Glutamatergic neuron (in vitro differentiated cells): ENCODE results near the gene NENF. TPM values are rescaled to one million over a fixed set of nuclear protein-coding genes. Genes with fewer than 3 reads are reported as not detected.
"Not testable (repeated sequence)": the region's sequence is repeated elsewhere in the genome, so short reads cannot be mapped to it uniquely, and the experiment has no call there.

ENCODE experiments used
- DNase-seq: peaks from one replicate; pipeline ENCODE4 v3.0.0; 2022
- H3K27ac Mint-ChIP-seq: one replicate; pipeline ENCODE4 v1.8.0; 2020; ENCODE audit warnings: mild to moderate bottlenecking, mixed read lengths, inconsistent platforms; ENCODE audit not compliant: unreplicated experiment
- H3K27me3 Mint-ChIP-seq: one replicate; pipeline ENCODE4 v1.8.0; 2020; ENCODE audit warnings: mild to moderate bottlenecking, moderate library complexity, mixed read lengths, inconsistent platforms; ENCODE audit not compliant: unreplicated experiment
- H3K36me3 Mint-ChIP-seq: one replicate; pipeline ENCODE4 v1.8.0; 2020; ENCODE audit warnings: mild to moderate bottlenecking, mixed read lengths, inconsistent platforms; ENCODE audit not compliant: unreplicated experiment
- H3K4me1 Mint-ChIP-seq: one replicate; pipeline ENCODE4 v1.8.0; 2020; ENCODE audit warnings: mild to moderate bottlenecking, low read depth, mixed read lengths, inconsistent platforms; ENCODE audit not compliant: unreplicated experiment
- H3K4me3 Mint-ChIP-seq: one replicate; pipeline ENCODE4 v1.8.0; 2020; ENCODE audit warnings: mild to moderate bottlenecking, mixed read lengths, inconsistent platforms; ENCODE audit not compliant: unreplicated experiment
- H3K9me3 Mint-ChIP-seq: one replicate; pipeline ENCODE4 v1.8.0; 2020; ENCODE audit warnings: mild to moderate bottlenecking, moderate library complexity, mixed read lengths, inconsistent platforms; ENCODE audit not compliant: unreplicated experiment
- total RNA-seq: library from RNA; stranded (reverse); fragmentation: NEBNext Ultra II Directional; extraction: Animal tissue kit (Norgen Biotek cat#: 25700); gene quantifications from one replicate; pipeline ENCODE4 v1.2.1, GENCODE V29; 2021; ENCODE audit not compliant: unreplicated experiment
- TF ChIP-seq, protein P1 (sequence below): fragments of 200-600 bp; sonication (generic); IDR thresholded peaks from one replicate; pipeline ENCODE4 v1.5.0; 2021; ENCODE audit not compliant: partially characterized antibody, unreplicated experiment

The NENF gene
- total RNA-seq, 1 donor from 2014 or later, result 5.2 TPM

DNA sequence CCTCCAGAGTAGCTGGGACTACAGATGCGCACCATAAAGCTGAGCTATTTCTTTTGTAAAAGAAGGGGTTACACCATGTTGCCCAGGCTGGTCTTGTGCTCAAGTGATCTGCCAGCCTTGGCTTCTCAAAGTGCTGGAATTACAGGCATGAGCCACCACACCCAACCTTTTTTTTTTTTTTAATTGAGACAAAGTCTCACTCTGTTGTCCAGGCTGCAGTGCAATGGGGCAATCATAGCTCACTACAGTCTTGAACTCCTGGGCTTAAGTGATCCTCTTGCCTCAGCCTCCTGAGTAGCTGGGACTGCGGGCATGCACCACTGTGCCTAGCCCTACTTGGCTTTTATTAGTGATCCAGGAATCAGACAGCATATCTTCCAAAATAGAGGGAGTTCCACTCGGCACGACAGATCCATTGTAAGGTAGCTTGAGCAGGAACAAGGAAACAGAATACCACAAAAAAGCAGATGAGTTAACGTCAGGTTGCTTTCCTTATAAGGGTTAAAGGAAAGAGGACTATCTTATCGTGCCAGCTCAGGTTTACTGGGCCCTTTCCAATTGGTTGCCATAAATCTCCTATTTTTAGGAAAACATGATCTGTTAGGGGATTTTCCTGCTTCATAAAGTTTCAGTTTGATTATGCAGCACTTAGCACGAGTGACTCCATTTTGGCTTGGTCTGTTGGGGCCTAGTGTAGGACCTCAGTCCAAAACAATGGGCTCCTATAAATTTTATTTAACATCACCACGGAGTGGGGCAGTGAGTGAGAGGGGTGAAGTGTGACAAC, 45.2 kb downstream of the NENF start:
- TF ChIP-seq, protein P1, sequence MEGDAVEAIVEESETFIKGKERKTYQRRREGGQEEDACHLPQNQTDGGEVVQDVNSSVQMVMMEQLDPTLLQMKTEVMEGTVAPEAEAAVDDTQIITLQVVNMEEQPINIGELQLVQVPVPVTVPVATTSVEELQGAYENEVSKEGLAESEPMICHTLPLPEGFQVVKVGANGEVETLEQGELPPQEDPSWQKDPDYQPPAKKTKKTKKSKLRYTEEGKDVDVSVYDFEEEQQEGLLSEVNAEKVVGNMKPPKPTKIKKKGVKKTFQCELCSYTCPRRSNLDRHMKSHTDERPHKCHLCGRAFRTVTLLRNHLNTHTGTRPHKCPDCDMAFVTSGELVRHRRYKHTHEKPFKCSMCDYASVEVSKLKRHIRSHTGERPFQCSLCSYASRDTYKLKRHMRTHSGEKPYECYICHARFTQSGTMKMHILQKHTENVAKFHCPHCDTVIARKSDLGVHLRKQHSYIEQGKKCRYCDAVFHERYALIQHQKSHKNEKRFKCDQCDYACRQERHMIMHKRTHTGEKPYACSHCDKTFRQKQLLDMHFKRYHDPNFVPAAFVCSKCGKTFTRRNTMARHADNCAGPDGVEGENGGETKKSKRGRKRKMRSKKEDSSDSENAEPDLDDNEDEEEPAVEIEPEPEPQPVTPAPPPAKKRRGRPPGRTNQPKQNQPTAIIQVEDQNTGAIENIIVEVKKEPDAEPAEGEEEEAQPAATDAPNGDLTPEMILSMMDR, result no peak
- H3K4me1 Mint-ChIP-seq, result peaks cover 2% of the 10 kb centered on the region
- H3K4me3 Mint-ChIP-seq, result no peak overlapping the region
- no peak for DNase-seq
- peaks cover 2% of the 10 kb centered on the region for H3K9me3 Mint-ChIP-seq
- H3K27me3 Mint-ChIP-seq, result peaks cover 4% of the 10 kb centered on the region
- H3K27ac Mint-ChIP-seq, result no peak overlapping the region
- no peaks in the 10 kb centered on the region for H3K36me3 Mint-ChIP-seq

DNA sequence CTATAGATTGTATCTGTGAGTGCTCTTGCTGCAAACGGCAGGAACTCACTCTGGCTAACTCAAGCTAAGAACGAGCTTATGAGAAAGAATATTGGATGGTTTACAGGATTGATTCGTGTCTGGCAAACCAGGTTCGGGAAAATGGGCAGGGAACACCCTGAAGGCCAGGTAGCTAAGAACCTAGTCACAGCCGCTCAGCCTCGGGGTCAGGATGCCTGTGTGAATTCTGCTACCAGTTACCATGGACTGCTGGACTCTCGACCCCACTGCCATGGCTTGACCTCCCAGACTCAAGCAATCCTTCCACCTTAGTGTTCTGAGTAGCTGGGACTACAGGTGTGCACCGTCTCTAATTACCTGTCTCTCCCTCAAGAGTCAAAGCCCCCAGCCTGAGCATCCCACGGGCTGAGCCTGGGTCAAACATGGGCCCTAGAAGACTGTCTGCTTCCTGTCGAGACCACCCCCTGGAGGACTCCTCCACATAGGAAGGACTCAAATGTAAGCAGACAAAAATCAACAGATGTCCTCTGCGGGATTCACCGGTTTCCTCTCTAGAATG, 45.8 kb downstream of the NENF start:
- no peak overlapping the region for H3K27ac Mint-ChIP-seq
- H3K4me1 Mint-ChIP-seq, result peaks cover 2% of the 10 kb centered on the region

DNA sequence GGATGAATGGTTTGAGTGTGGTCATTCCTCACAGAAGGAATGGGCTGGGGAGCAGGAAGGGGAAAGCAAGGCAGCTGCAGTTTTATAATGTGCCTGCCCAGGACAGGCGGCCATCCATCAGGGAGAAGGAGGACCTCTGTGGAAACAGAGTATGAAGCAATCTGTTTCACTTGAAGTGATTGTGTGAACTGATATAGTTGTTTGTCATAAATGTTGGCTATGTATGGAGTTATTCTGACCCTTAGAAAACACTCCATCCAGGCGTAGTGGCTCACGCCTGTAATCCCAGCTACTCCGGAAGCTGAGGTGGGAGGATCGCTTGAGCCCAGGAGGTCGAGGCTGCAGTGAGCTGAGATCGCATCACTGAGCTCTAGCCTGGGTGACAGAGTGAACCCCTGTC, 46.5 kb downstream of the NENF start:
- H3K9me3 Mint-ChIP-seq, result no peaks in the 10 kb centered on the region
- no peak overlapping the region for H3K4me3 Mint-ChIP-seq
- no peaks in the 10 kb centered on the region for H3K36me3 Mint-ChIP-seq
- TF ChIP-seq, protein P1, result no peak
- peaks cover 4% of the 10 kb centered on the region for H3K27me3 Mint-ChIP-seq
- DNase-seq, result no peak
- H3K27ac Mint-ChIP-seq, result no peak overlapping the region
- H3K4me1 Mint-ChIP-seq, result peaks cover 2% of the 10 kb centered on the region

More for the DNA sequence above, 45.8 kb downstream of the NENF start:
- Mint-ChIP-seq H3K27me3 (peaks cover 4% of the 10 kb centered on the region), H3K4me3 (no peak overlapping the region), H3K36me3 (no peaks in the 10 kb centered on the region), H3K9me3 (peaks cover 1% of the 10 kb centered on the region)
- TF ChIP-seq, protein P1, result no peak
- DNase-seq, result no peak

DNA sequence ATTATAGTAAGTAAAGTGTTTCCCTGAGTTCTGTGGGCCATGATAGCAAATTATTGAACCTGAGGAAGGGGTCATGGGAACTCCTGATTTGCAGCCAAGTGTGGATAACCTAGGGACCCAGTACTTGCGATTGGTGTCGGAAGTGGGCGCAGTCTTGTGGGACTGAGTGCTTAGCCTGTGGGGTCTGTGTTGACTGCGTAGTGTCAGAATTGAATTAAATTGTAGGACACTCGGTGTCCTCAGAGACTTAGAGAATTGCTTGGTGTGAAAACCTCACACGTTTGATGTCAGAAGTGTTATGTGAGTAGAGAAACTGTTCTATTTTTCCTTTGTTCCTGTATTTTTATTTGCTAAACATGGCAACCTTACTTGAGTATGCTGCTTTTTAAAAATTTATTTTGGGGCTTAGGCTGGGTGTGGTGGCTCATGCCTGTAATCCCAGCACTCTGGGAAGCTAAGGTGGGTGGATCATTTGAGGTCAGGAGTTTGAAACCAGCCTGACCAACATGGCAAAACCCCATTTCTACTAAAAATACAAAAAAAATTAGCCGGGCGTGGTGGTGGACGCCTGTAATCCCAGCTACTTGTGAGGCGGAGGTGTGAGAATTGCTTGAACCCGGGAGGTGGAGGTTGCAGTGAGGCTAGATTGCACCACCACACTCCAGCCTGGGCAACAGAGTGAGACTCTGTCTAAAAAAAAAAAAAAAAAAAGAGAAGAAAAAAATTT, 48.2 kb downstream of the NENF start:
- not testable (repeated sequence) for H3K27me3 Mint-ChIP-seq, H3K4me3 Mint-ChIP-seq, H3K36me3 Mint-ChIP-seq, DNase-seq, H3K27ac Mint-ChIP-seq, H3K4me1 Mint-ChIP-seq, H3K9me3 Mint-ChIP-seq

DNA sequence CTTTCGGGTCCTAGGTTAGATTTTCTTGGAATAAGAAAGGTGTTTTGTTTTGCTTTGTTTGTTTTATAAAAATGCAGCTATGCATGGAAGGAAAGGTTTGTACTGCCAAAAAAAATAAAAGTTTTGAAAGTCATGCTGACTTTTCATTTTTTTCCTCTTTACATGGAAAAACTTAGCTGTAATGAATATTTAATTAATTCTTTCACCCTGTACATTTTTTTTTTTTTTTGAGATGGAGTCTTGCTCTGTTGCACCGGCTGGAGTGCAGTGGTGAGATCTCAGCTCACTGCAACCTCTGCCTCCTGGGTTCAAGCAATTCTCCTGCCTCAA, 48.7 kb downstream of the NENF start:
- H3K36me3 Mint-ChIP-seq, result no peaks in the 10 kb centered on the region

More for the DNA sequence above, 48.7 kb downstream of the NENF start:
- H3K4me1 Mint-ChIP-seq, result peaks cover 2% of the 10 kb centered on the region
- H3K4me3 Mint-ChIP-seq, result no peak overlapping the region
- no peak overlapping the region for H3K27ac Mint-ChIP-seq
- H3K9me3 Mint-ChIP-seq, result no peaks in the 10 kb centered on the region
- no peak for DNase-seq
- TF ChIP-seq, protein P1, result no peak
- peaks cover 5% of the 10 kb centered on the region for H3K27me3 Mint-ChIP-seq
